ENCODE results near the gene ENTPD3. TPM values are rescaled to one million over a fixed set of nuclear protein-coding genes. Genes with fewer than 3 reads are reported as not detected.

Gene ENTPD3
- total and polyA plus RNA-seq, 9 donors, result 0.46 to 5.6 (median 1.3) TPM

- intact Hi-C loops (cut with DNase I), result no loop called here
- no peak for TF ChIP-seq EP300 (IDR thresholded peaks at IDR 0.05)
- no peak for TF ChIP-seq POLR2A (IDR thresholded peaks at IDR 0.05)
- TF ChIP-seq, protein P1, sequence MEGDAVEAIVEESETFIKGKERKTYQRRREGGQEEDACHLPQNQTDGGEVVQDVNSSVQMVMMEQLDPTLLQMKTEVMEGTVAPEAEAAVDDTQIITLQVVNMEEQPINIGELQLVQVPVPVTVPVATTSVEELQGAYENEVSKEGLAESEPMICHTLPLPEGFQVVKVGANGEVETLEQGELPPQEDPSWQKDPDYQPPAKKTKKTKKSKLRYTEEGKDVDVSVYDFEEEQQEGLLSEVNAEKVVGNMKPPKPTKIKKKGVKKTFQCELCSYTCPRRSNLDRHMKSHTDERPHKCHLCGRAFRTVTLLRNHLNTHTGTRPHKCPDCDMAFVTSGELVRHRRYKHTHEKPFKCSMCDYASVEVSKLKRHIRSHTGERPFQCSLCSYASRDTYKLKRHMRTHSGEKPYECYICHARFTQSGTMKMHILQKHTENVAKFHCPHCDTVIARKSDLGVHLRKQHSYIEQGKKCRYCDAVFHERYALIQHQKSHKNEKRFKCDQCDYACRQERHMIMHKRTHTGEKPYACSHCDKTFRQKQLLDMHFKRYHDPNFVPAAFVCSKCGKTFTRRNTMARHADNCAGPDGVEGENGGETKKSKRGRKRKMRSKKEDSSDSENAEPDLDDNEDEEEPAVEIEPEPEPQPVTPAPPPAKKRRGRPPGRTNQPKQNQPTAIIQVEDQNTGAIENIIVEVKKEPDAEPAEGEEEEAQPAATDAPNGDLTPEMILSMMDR (IDR thresholded peaks at IDR 0.05), result no peak
- H3K27me3 ChIP-seq, result no peaks in the 10 kb centered on the region
- no peaks in the 10 kb centered on the region for H3K36me3 ChIP-seq
- H3K27ac ChIP-seq, result no peak overlapping the region
- H3K9me3 ChIP-seq, result no peaks in the 10 kb centered on the region
- no peak for DNase-seq
- no peaks in the 10 kb centered on the region for H3K4me1 ChIP-seq (ENCODE audit: insufficient read depth)
- WGBS, 3 donors, result 95 to 100% (median 96%) methylated on average over 2 of the region's 2 CpGs
- H3K4me3 ChIP-seq, result no peak overlapping the region
These were observed 17.7 kb downstream of the ENTPD3 start for GRCh38 chr3:40404591-40405198.

DNA sequence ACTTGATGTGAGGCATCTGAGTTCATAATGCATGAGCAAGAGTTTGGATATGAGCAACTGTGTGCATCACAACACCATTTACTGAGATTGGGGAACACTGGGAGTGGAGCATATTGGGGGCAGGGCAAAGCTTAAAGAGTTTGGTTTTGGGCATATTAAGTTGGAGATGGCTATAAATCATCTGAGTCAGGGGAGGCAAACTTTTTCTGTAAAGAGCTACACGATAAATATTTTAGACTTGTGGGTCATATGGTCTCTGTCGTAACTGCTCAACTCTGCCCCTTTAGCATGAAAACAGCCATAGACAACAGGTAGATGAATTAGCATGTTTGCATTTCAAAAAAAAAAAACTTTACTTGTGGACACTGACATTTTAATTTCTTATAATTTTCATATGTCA lies 20.0 kb downstream of the ENTPD3 start:
- 64 to 68% (median 68%) methylated on average over 2 of the region's 2 CpGs for WGBS, 3 donors
- DNase-seq, result no peak
- H3K9me3 ChIP-seq, result no peaks in the 10 kb centered on the region
- intact Hi-C loops (cut with DNase I), result no loop called here
- H3K36me3 ChIP-seq, result no peaks in the 10 kb centered on the region
- H3K4me3 ChIP-seq, result no peak overlapping the region
- no peaks in the 10 kb centered on the region for H3K27me3 ChIP-seq
- H3K27ac ChIP-seq, result no peak overlapping the region
- TF ChIP-seq, protein P1 (IDR thresholded peaks at IDR 0.05), result no peak
- TF ChIP-seq POLR2A (IDR thresholded peaks at IDR 0.05), result no peak
- TF ChIP-seq EP300 (IDR thresholded peaks at IDR 0.05), result no peak
- H3K4me1 ChIP-seq (ENCODE audit: insufficient read depth), result peaks cover 3% of the 10 kb centered on the region

DNA sequence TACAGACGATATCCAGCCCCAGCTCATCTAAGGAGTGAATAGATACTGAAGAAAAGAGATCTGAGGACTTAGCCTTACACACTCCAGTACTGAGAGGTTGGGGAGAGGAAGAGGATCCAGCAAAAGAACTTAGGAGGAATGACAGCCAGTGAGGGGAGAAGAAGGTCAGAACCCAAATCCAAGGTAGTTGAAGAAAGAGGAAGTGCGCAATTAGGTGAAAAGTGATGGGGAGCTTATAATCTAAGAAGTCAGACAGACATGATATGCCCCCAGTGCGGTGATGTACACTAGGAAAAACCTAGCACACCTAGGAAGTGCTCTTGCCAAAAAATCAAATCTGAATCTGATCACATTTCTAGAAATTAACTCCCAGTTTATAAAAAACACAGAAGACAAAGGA lies 20.6 kb downstream of the ENTPD3 start:
- WGBS, 3 donors, result 71 to 76% (median 73%) methylated on average over 3 of the region's 3 CpGs
- TF ChIP-seq EP300 (IDR thresholded peaks at IDR 0.05), result no peak
- TF ChIP-seq, protein P1 (IDR thresholded peaks at IDR 0.05), result no peak
- H3K36me3 ChIP-seq, result no peaks in the 10 kb centered on the region
- peaks cover 3% of the 10 kb centered on the region for H3K4me1 ChIP-seq (ENCODE audit: insufficient read depth)
- H3K27ac ChIP-seq, result no peak overlapping the region
- no peak for DNase-seq
- intact Hi-C loops (cut with DNase I), result no loop called here
- H3K4me3 ChIP-seq, result no peak overlapping the region
- no peaks in the 10 kb centered on the region for H3K27me3 ChIP-seq
- no peaks in the 10 kb centered on the region for H3K9me3 ChIP-seq

DNA sequence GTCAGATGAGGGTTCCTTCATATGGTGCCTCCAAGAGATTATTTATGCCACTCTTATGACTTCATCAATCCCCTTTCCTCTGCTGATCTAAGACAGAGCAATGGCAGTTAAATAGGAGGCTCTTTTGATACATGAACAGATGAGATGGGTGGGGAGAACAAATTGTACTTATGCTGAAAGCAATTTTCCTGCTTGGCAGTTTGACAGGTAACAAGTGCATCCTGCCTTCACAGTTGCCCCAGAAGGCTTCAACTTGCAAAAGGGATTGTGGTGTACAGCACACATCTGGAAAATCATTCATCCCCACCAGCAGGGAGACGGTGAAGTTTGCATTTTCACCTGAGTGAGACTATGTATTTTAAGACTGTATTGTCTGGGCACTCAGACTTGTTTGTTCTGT lies 27.3 kb downstream of the ENTPD3 start:
- Histone ChIP-seq H3K4me1 (ENCODE audit: insufficient read depth) (peaks cover 8% of the 10 kb centered on the region), H3K4me3 (no peak overlapping the region), H3K27ac (no peak overlapping the region), H3K27me3 (no peaks in the 10 kb centered on the region), H3K36me3 (no peaks in the 10 kb centered on the region), H3K9me3 (no peaks in the 10 kb centered on the region)
- no peak for DNase-seq
- WGBS, 3 donors, result 85 to 95% (median 88%) methylated on average over 1 of the region's 1 CpG
- TF ChIP-seq EP300 (IDR thresholded peaks at IDR 0.05) (no peak), POLR2A (IDR thresholded peaks at IDR 0.05) (no peak)
- TF ChIP-seq, protein P1 (IDR thresholded peaks at IDR 0.05), result no peak
- intact Hi-C loops (cut with DNase I), result no loop called here
